T-cell (primary cell): Measurements from ENCODE around the gene KLF11. TPM values are rescaled to one million over a fixed set of nuclear protein-coding genes. Genes with fewer than 3 reads are reported as not detected.
A peak's percentile ranks its signal among the peaks of the same experiment; 100 is the strongest.
"Not testable (repeated sequence)": the region's sequence is repeated elsewhere in the genome, so short reads cannot be mapped to it uniquely, and the experiment has no call there.

ENCODE experiments used
- ATAC-seq, 4 experiments: fragments of 200-7000 bp in 3 of 4; fragments of 150-1000 bp in 1 of 4; cut with Tn5 transposase; replicated peaks in 1 of 4; 1 replicate in 3 of 4; 2 replicates in 1 of 4; pipeline ENCODE4 v1.10.0; 2021; ENCODE audit warnings: moderate library complexity in 3 of 4, mild to moderate bottlenecking in 2 of 4, moderate number of reproducible peaks in 1 of 4
- CTCF ChIA-PET, 2 donors: fragments of 300-600 bp; sonication (Branson Sonifier 250); formaldehyde crosslinking; loops; one replicate each; lab custom pipeline; 2022; ENCODE audit warnings: antibody characterized with exemption in 2 of 2; lab: Charles Lee
- POLR2A ChIA-PET, 2 donors: fragments of 300-600 bp; sonication (Branson Sonifier 250); formaldehyde crosslinking; loops; one replicate each; lab custom pipeline; 2022; ENCODE audit warnings: antibody characterized with exemption in 2 of 2; lab: Charles Lee
- DNase-seq, 35 experiments: peaks; one replicate each; pipeline versions ENCODE4 v3.0.0 to v3.0.0-alpha.2; 2013 to 2023
- H3K27ac ChIP-seq: one replicate; pipeline ENCODE4 v1.5.1; 2013; ENCODE audit warnings: low read length
- H3K27me3 ChIP-seq, 2 experiments: replicated peaks in 1 of 2; 1 replicate in 1 of 2; 2 replicates in 1 of 2; pipeline versions ENCODE4 v1.6.1 to v1.7.0; 2013; ENCODE audit warnings: low read length in 1 of 2, mixed read lengths in 1 of 2; ENCODE audit not compliant: control insufficient read depth in 2 of 2, insufficient read depth in 2 of 2; ENCODE audit errors: extremely low read depth in 1 of 2
- H3K36me3 ChIP-seq, 2 donors: 1 replicate in 1 of 2; 2 replicates in 1 of 2; pipeline versions ENCODE4 v1.6.1 to v1.7.0; 2013; ENCODE audit warnings: low read length in 1 of 2; ENCODE audit not compliant: control insufficient read depth in 2 of 2, insufficient read depth in 1 of 2; ENCODE audit errors: extremely low read depth in 1 of 2
- H3K4me1 ChIP-seq, 2 experiments: 1 replicate in 1 of 2; 2 replicates in 1 of 2; pipeline versions ENCODE4 v1.6.1 to v1.7.0; 2013; ENCODE audit warnings: low read length in 2 of 2, mixed read lengths in 1 of 2; ENCODE audit not compliant: insufficient read depth in 2 of 2, control insufficient read depth in 1 of 2; ENCODE audit errors: extremely low read depth in 1 of 2
- H3K4me3 ChIP-seq, 2 donors: 1 replicate in 1 of 2; 2 replicates in 1 of 2; pipeline versions ENCODE4 v1.5.1 to v1.7.0; 2013; ENCODE audit warnings: mild to moderate bottlenecking in 2 of 2, low read length in 1 of 2, moderate library complexity in 1 of 2; ENCODE audit not compliant: control insufficient read depth in 1 of 2; ENCODE audit errors: extremely low read depth in 1 of 2
- H3K9me3 ChIP-seq: 2 replicates; pipeline ENCODE4 v1.7.0; 2013
- H3K27ac Mint-ChIP-seq, 2 donors: one replicate each; pipeline ENCODE4 v1.8.0; 2020 to 2021; ENCODE audit warnings: mild to moderate bottlenecking in 2 of 2, mixed read lengths in 2 of 2
- H3K27me3 Mint-ChIP-seq, 2 donors: one replicate each; pipeline ENCODE4 v1.8.0; 2021 to 2022; ENCODE audit warnings: mixed read lengths in 2 of 2
- H3K36me3 Mint-ChIP-seq: one replicate; pipeline ENCODE4 v1.8.0; 2021; ENCODE audit warnings: mixed read lengths
- H3K4me1 Mint-ChIP-seq, 3 donors: one replicate each; pipeline ENCODE4 v1.8.0; 2020 to 2022; ENCODE audit warnings: mixed read lengths in 3 of 3, mild to moderate bottlenecking in 1 of 3
- H3K4me3 Mint-ChIP-seq, 3 donors: one replicate each; pipeline ENCODE4 v1.8.0; 2020 to 2022; ENCODE audit warnings: mild to moderate bottlenecking in 3 of 3, mixed read lengths in 3 of 3, moderate library complexity in 3 of 3
- H3K9me3 Mint-ChIP-seq, 3 donors: one replicate each; pipeline ENCODE4 v1.8.0; 2020 to 2022; ENCODE audit warnings: mixed read lengths in 3 of 3
- WGBS: methylation state at CpG from one replicate; pipeline ENCODE4 v1.1.5; 2013; ENCODE audit warnings: missing lambda C conversion rate; ENCODE audit not compliant: insufficient coverage; 5-methylcytosine and 5-hydroxymethylcytosine counted together
- total RNA-seq, 35 experiments: library from RNA in 6 of 35; stranded (reverse) in 6 of 35; fragments of 120-200 nt in 1 of 35; gene quantifications; one replicate each; pipeline versions ENCODE4 v1.2.1 to v1.2.4 and lab custom pipeline; 2013 to 2026

Gene KLF11
- total RNA-seq, 5 donors from 2014 or later (not counting 1 experiment from before 2014, with no cell fraction given): 6.8 to 36.3 (median 10.3) TPM

DNA sequence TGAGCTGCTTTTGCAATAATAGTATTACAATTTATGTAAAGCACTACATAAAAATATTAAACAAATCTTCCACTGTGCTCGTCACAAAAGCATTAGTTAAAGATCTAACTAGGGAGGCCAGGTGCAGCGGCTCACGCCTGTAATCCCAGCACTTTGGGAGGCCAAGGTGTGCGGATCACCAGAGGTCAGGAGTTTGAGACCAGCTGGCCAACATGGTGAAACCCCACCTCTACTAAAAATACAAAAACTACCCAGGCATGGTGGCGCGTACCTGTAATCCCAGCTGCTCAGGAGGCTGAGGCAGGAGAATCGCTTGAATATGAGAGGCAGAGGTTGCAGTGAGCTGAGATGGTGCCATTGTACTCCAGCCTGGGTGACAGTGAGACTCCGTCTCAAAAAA lies 12.6 kb upstream of the KLF11 start:
- H3K9me3 ChIP-seq, H3K36me3 Mint-ChIP-seq, H3K9me3 Mint-ChIP-seq, H3K27ac Mint-ChIP-seq, H3K27me3 Mint-ChIP-seq, H3K27me3 ChIP-seq, DNase-seq, H3K36me3 ChIP-seq, ATAC-seq, H3K27ac ChIP-seq, H3K4me3 ChIP-seq, H3K4me3 Mint-ChIP-seq, POLR2A ChIA-PET: not testable (repeated sequence)
- H3K4me1 ChIP-seq: peaks cover 16 to 45% of the 10 kb centered on the region in 2 experiments
- CTCF ChIA-PET: interaction anchor here (0.6 to 6.1 kb wide), 3 partner anchors 46 to 379 kb away, joined by 4 to 27 read pairs (median 8); no protein-coding TSS in a partner anchor
- WGBS: 90% methylated on average over 4 of the region's 8 CpGs
- peaks cover 29 to 46% (median 31%) of the 10 kb centered on the region in 3 donors for H3K4me1 Mint-ChIP-seq

DNA sequence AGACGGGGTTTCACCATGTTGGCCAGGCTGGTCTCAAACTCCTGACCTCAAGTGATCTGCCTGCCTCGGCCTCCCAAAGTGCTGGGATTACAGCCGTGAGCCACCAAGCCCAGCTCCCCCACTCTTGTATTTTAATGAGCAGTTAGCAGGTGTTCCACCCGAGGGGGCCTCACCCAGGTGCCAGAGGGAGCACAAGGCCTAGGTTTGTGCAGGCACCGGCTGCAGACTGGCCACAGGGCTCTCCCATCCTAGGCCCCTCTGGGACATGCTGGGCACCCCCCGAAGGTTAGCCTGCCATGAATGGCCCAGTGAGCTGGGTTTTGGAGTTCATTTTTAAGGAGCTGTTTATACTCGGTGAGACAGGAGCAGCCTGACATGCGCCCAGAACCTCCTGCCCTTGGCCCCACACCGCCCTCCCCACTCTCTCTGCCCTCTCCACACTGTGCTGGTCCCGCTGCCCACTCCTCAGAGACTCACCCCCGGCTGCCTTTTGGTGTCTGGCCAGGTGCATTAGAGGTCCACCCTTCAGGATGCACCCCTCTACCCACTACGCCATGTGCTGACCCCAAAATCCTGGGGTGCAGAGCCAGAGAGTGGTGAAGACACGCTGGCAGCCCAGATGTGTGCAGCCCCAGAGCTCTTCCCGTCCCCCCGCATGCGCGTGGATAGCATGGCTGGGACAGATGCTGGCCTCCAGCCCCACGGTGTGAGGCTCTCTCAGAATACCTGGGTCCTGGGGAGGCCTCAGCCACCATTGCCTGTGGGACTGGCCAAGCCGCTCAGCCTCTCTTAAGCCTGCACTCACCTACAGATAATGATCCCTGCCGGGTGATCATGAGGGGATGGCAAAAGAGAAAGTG lies 11.2 kb upstream of the KLF11 start:
- Mint-ChIP-seq H3K27ac (no peak overlapping the region), H3K4me3 (no peak overlapping the region), H3K27me3 (no peaks in the 10 kb centered on the region), H3K4me1 (peaks cover 29 to 54% (median 35%) of the 10 kb centered on the region in 3 donors), H3K36me3 (no peaks in the 10 kb centered on the region), H3K9me3 (no peaks in the 10 kb centered on the region)
- no peak overlapping the region for H3K27ac ChIP-seq
- no peaks in the 10 kb centered on the region for H3K9me3 ChIP-seq
- H3K27me3 ChIP-seq: peaks cover 0 to 5% of the 10 kb centered on the region in 2 experiments
- ATAC-seq (no peak), DNase-seq (no peak)
- no peak overlapping the region for H3K4me3 ChIP-seq
- CTCF ChIA-PET: no interaction called here
- H3K36me3 ChIP-seq: no peaks in the 10 kb centered on the region
- 89% methylated on average over 15 of the region's 20 CpGs for WGBS
- POLR2A ChIA-PET: no interaction called here
- peaks cover 16 to 53% of the 10 kb centered on the region in 2 experiments for H3K4me1 ChIP-seq

DNA sequence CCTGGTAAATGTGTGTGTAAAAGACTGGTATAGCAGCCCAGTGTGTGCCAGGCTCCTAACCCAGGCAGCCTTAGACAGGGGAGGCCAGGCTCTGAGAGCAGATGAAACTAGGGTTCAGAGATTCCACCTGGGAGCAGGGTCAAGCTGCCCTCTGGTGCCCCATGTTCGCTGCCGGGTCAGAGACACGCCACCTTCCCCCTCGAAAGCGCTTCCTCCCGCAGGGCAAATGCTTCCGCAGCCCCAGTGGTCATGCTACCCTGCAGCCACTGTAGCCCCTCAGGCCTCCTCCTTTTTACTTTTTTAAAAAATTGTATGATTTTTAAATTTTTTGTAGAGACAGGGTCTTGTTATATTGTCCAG lies 10.6 kb upstream of the KLF11 start:
- Mint-ChIP-seq H3K4me3 (no peak overlapping the region), H3K27ac (no peak overlapping the region), H3K9me3 (no peaks in the 10 kb centered on the region), H3K36me3 (no peaks in the 10 kb centered on the region), H3K4me1 (peaks cover 29 to 50% (median 35%) of the 10 kb centered on the region in 3 donors), H3K27me3 (no peaks in the 10 kb centered on the region)
- Histone ChIP-seq H3K4me3 (no peak overlapping the region), H3K27ac (no peak overlapping the region), H3K4me1 (peaks cover 16 to 50% of the 10 kb centered on the region in 2 experiments), H3K9me3 (no peaks in the 10 kb centered on the region), H3K36me3 (no peaks in the 10 kb centered on the region), H3K27me3 (peaks cover 0 to 8% of the 10 kb centered on the region in 2 experiments)
- DNase-seq (no peak), ATAC-seq (no peak)
- POLR2A ChIA-PET: no interaction called here
- CTCF ChIA-PET: interaction anchor here in 1 of 2 donors (0.6 to 1.2 kb wide), 2 partner anchors 14 to 413 kb away, joined by 3 to 4 read pairs; no protein-coding TSS in a partner anchor
- 96% methylated on average over 3 of the region's 7 CpGs for WGBS

DNA sequence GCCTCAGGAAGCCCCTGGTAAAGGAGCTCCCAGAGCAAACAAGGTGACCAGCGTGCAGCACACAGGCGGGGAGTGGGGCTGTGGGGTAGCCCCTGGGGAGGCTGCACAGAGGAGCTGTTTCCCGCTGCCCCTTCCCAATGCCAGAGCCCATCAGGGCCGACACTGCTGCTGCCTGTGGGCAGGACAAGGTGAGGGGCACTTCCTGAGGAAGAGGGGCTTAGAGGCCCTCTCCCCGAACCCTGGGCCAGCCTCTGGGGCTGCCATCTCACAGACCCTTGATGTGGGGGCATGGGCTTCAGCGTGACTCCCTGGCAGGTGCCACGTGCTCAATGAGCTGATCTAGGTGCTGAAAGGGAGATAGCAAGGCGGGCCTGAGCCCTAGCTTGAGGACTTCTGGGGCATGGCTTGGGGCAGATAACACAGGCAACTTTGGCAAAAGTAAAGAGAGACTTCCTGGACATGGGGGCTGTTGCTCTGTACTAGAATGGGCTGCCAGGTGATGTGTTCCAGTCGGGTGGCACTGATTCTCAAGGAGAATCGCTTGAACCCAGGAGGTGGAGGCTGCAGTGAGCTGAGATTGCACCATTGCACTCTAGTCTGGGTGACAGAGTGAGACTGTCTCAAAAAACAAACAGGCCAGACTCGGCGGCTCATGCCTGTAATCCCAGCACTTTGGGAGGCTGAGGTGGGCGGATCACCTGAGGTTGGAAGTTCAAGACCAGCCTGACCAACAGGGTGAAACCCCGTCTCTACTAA lies 9.9 kb upstream of the KLF11 start:
- no peak overlapping the region for H3K4me3 Mint-ChIP-seq
- no peak overlapping the region for H3K4me3 ChIP-seq
- H3K27ac Mint-ChIP-seq: no peak overlapping the region
- H3K9me3 Mint-ChIP-seq: no peaks in the 10 kb centered on the region
- peaks cover 23 to 45% (median 32%) of the 10 kb centered on the region in 3 donors for H3K4me1 Mint-ChIP-seq
- ATAC-seq: no peak
- DNase-seq: no peak
- no peaks in the 10 kb centered on the region for H3K27me3 Mint-ChIP-seq
- no peaks in the 10 kb centered on the region for H3K36me3 ChIP-seq
- H3K4me1 ChIP-seq: peaks cover 14 to 43% of the 10 kb centered on the region in 2 experiments
- H3K27ac ChIP-seq: no peak overlapping the region
- 86% methylated on average over 9 of the region's 14 CpGs for WGBS
- no peaks in the 10 kb centered on the region for H3K36me3 Mint-ChIP-seq
- H3K27me3 ChIP-seq: peaks cover 0 to 8% of the 10 kb centered on the region in 2 experiments
- no peaks in the 10 kb centered on the region for H3K9me3 ChIP-seq
- ChIA-PET POLR2A (interaction anchor here in 1 of 2 donors (0.5 kb wide), 1 partner anchor 49 kb away, joined by 3 read pairs; no protein-coding TSS in a partner anchor), CTCF (interaction anchor here (0.6 to 1.2 kb wide), 4 partner anchors 14 to 412 kb away, joined by 3 to 4 read pairs (median 3); no protein-coding TSS in a partner anchor)

DNA sequence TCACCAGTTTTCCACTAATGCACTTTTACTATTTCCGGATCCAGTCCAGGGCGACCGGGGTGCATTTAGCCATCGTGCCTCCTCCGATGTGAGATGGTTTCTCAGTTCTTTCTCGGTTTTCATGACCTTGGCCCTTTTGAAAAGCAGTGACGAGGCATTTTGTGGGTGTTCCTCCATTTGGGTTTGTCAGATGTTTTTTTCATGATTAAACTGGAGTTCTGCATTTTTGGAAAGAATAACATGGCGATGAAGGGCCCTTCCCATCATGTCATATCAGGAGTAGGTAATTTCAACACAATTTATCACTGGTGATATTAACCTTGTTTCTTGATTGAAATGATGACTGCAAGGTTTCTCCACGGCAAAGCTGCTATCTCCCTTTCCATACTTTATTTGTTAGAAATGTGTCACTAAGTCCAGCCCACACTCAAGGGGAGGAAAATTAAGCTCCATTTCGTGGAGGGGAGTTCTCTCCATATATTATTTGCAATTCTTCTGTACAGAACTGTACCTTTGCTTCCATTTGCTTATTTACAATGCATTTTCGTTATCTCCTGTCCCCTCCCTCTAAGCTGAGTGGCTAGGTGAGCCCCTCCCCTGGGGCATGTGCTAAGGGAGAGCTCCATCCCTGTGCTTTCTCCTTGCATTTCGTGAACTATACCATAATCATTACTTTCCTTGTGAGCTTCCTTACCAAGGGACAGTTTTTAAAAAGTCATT lies 8.9 kb upstream of the KLF11 start:
- Mint-ChIP-seq H3K4me3 (no peak overlapping the region), H3K4me1 (peaks cover 13 to 35% (median 21%) of the 10 kb centered on the region in 3 donors), H3K36me3 (no peaks in the 10 kb centered on the region), H3K9me3 (no peaks in the 10 kb centered on the region), H3K27ac (peak overlapping the region in 1 of 2 donors; percentile 21), H3K27me3 (no peaks in the 10 kb centered on the region)
- POLR2A ChIA-PET: no interaction called here
- H3K27me3 ChIP-seq: peaks cover 0 to 11% of the 10 kb centered on the region in 2 experiments
- CTCF ChIA-PET: interaction anchor here (0.6 to 1.5 kb wide), 5 partner anchors 10 to 69 kb away, joined by 3 to 6 read pairs (median 4); no protein-coding TSS in a partner anchor
- H3K36me3 ChIP-seq: no peaks in the 10 kb centered on the region
- 100% methylated on average over 4 of the region's 12 CpGs for WGBS
- H3K9me3 ChIP-seq: no peaks in the 10 kb centered on the region
- no peak overlapping the region for H3K4me3 ChIP-seq
- ATAC-seq: no peak
- no peak overlapping the region for H3K27ac ChIP-seq
- peaks cover 5 to 33% of the 10 kb centered on the region in 2 experiments for H3K4me1 ChIP-seq
- DNase-seq: no peak
